Stimulated activated CD4-positive, alpha-beta T cell treated with anti-CD3 and anti-CD28 coated beads, Interleukin-12 subunit alpha, Interleukin-12 subunit beta, amount 100 ng/mL, for 48 hours (primary cell): ENCODE data around the gene RXRA.
A peak's percentile ranks its signal among the peaks of the same experiment; 100 is the strongest.

Experiments used
- DNase-seq, 3 donors: peaks; one replicate each; pipeline ENCODE4 v3.0.0-alpha.2; 2020; ENCODE audit warnings: low read depth in 2 of 3, low spot score in 1 of 3

Gene RXRA

DNA sequence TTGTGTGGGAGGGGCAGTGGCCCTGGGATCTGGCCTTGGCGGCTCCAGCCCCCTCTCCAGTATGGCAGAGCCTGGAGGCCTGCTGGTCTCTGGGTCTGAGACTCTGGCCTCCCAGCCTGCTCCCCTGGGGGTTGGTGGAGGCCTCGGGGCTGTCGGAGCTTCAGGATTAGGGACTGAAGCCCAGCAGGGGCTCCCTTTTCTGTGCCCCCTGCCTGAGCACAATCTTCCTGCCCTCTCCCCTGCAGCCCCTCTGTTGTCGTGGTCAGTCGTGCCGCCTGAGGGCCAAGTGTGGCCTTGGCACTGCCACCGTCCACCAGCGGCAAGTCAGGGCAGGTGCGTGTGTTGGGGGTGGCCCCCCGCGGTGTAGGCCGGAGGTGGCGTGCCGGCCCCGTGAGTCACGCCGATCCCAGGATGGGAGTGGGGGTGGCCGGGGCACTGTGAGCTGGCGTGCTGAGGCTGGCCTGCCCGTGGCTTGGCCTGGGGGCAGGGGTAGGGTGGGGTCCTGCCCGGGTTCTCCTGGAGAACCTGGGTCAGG is 53.6 kb downstream of the RXRA start:
- no peak for DNase-seq

DNA sequence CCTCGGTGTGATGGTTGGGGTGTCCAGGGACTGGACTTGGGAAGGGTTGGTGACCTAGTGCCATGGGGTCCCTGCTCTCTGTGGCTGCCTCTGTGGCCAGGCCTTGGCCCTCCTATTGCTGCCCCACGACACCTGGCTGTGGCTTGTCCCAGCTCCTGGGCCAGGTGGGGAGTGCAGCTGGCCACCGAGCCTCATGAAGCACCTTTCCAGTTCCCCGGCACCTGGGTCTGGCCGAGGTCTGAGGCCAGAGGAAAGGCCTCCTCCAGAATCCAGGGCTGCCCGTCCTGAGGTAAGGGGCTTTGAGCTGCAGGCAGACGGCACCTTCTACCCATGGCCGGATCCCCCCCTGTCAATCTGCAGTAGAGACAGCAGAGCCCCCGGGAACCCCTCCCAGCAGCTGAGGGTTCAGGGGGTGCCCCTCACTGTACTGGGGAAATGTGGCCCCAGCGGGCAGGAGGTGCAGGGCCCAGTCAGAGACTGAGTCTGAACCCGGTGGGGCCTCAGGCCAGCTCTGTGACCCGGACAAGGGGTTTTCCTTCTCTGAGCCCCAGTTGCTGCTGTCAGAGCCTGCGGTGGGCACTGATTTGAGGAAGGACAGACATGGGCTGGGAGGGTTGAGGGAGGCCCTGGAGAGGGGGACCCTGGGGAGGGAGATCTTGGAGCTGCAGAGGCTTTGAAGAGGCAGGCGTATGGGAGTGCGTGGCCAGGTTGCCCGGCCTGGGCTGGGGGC is 54.5 kb downstream of the RXRA start:
- DNase-seq, result no peak

DNA sequence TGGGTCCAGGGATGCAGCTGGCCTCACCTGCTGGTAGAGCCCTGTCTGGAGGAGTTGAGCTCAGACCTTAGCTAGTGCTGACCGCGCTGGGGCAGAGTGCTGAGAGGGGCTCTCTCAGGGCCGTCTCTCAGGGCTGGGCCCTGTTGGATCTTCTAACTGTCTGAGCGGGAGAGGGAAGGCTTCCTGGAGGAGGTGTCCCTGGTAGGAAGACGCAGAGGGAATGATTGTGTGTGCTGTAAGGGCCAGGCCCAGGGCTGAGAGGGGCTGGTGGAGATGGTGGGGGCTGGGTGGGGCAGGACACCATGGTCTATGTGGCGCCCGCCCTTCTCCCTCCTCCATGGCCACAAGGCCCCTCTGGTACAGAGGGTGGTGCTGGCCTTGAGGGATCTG is 55.0 kb downstream of the RXRA start:
- DNase-seq, result no peak

DNA sequence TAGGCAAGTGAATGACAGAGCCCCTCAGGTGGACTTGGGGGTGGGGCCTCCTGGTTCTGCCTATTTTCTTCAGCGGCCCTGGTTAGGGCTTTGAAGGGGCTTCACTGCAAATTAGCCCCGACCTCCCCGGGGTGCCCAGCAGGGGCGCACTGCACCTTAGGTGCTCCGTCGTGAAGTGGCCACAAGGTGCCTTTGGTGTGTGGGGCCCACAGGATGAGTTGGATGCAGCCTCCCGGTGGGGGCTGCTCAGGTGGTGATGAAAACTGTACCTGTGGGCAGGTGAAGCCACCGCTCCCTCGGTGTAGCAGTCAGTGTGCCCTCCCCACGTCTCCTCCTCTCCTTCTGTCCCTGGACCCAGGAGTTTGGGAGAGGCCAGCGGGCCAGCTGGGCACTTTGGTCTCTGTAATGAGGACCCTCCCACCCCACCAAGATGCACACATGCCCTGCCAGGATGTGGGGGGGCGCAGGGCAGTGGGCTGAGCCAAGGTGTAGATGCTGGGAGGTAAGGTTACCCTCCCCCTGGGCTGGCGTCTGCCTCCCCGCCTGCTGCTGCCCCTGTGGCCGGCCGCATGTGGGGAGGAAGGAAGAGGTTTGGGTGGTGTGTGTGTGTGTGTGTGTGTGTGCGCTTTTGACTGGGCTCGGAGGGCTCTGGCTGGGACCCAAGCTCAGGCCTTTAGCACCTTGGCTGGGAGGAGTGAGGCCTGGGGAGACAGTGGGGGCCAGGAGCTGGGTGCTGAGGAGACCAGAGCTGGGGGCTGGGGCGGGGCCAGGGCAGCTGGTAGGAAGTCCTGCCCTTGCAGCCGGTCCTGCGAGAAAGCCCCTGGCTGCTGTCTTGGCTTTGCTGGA is 55.6 kb downstream of the RXRA start:
- no peak for DNase-seq

DNA sequence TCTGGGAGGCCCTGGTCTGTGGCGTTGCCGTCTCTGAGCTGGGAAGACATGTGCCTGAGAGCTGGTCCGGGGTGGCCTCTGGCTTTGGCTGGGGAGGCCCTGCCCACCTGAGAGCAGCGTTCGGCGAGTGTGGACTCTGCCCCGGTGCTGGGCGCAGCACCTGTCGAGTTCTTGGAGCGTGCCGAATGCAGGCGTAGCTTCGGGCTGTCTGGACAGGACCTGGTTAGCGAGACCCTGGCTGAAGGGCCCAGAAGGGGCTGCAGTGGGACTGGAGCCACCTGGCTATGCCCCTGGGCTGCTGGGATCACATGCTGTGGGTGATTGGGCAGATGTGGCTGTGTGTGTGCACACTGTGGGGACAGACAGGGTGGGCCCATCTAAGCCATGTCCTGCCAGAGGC is 56.5 kb downstream of the RXRA start:
- no peak for DNase-seq

DNA sequence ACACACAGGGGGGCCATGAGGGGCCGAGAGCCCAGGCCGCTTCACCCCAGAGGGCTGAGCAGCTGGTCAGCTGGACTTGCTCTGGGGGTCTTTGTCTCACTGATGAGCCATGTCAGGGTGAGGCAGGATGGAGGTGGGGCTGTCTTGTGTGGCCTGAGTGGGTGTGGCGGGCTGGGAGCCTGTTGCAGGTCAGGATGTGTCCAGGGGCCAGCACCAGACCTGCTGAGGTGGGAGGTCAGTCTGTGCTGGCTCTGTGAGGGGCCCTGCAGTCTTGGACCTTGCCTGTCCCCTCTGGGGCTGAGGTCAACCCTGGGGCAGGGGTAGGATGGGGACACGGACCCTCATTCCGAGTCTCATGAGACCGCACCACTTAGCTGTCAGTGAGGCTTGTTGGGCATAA is 56.9 kb downstream of the RXRA start:
- no peak for DNase-seq

DNA sequence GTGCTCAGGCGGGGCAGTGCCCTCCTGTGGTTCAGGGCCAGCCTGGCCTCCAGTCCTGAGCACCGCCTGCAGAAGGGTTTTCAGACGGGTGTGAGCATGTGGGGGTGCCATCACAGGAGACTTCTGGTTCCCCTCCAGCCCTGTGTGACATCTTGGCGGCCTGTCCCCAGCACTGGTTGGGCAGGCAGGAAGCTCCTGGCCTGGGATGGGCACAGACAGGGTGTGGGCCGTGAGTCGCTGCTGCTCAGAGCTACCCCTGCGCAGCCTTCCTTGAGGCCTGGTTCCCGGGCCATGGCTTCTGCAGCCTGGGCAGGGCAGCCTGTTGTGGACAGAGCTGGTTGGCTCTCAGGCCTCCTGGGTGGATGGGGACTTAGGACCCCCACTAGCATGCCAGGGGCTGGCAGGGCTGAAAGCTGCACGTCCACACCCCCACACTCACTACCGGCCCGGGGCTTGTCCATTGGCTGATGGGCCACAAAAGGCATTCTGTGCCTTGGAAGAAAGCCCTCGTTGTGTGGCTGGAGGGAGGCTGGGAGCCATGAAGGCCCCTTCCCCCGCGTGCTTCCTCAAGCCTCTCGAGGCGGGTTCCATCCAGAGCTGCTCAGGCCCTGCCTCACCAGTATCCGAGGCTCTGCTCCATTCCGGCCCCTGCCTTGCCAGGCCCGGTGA is 58.7 kb downstream of the RXRA start:
- no peak for DNase-seq

DNA sequence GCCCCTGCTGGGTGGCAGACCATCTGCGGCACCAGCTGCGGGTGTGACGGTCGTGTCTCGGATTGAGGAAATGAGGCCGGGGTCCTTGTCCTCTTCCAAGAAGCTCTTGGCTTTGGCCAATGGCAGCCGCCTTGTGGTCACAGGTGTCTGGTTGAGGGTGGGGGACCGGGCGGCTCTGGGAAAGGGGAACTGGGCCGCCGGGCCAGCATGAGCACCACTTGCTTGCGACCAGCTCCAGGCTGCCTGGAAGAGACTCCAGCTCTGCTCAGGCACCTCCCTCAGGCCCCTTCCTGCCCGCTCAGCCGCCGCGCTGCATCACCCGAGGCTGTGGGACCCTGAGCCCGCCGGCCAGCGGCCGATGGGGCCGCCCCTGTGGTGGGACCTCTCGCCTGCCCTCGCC is 59.7 kb downstream of the RXRA start:
- no peak for DNase-seq

DNA sequence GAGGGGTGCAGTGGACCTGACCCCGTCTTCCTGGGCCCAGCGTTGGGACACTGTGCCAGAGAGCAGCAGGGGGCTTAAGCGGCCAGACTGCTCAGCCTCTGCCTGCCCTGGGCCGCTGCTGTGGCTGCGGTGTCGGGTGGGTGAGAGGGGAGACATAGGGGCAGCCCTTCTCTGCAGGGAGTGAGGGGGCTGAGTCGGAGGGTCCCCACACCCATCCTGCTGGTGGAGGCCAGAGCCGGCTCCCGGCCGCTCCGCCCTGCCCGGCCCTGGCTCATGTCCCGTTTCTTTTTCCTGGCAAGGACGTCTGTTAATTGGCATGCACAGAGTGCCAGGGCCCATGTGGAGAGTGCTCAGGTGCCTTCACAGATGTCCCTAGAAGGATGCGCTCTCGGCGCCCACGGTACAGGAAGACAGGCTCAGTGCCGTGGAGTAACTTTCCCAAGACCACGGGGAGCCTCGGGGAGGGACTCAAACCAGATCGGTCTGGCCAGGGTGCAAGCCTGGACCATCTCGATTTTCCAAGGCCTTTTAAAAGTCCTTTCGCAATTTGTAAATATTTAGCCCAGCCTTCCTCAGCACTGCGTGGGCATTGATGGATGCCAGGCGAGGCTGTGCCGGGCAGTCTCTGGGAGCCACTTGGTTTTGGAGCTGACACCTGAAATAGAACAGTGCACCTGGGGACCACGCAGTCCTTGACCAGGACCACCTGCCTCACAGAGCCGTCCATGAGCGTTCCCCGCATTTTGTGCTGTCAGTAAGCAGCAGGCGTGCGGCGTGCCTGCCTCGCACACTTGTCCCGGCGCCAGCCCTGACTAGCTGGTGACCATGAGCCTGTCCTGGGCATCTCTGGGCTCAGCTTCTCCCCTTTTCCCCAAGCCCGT is 60.9 kb downstream of the RXRA start:
- no peak for DNase-seq

DNA sequence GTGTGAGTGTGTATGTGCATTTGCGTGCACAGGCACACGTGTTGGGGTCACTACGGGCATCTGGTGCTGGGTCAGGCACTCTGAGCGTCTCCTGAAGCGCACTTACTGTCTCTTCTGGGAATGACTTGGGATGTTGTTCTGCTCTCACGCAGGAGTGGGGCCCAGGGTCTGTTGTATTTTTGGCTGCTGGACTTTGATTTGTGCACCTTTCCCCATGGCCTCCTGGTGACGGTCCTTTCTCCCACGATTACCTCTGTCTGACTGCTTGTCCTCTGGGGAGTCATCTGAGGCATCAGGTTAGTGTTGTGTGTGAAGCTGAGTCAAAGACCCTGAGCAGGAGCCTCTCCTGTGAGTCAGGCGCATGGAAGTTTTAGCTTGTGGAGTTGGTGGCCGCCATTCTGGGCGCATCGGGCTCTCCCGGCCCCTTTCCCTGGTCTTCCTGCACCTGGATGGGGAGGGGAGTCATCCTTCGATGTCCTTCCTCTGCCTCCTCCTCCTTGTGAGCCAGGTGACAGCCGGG is 62.1 kb downstream of the RXRA start:
- DNase-seq, result no peak

DNA sequence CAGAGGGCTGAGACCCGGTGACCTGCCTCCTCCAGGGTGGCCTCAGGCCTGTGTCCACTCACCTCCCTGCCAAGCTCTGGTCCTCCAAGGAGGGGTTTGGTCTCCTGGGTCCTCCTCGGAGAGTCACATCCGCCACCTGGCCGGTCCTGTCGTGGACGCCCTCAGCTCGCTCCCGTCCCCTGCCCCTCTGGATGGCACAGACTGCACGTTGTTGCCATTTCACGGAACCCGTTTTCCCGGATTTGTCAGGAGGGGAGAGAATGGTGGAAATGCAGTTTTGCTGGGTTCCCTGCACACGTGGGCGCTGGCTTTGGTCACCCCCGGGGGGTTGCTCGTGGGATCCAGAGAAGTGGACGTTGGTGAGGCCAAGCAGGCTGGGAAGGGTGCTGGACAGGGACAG is 62.7 kb downstream of the RXRA start:
- DNase-seq, result no peak

DNA sequence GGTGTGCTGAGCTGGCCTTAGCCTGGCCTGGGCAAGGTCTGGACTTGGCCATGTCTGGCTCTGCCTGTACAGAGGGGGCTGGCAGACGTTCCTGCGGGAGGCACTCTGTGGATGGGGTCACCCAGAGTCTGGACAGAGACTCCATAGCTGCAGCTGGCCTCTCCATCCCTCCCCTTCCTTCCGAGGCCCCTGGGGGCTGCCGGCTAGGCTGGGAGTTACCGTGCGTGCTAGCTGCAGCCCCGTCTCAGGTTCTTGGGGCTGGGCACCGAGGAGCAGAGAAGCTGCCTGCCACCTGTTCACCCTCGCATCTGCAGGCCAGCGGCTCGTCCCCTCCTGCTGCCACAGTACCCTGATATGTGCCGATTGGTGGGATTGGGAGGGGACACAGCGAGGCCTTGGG is 63.4 kb downstream of the RXRA start:
- DNase-seq, result no peak

DNA sequence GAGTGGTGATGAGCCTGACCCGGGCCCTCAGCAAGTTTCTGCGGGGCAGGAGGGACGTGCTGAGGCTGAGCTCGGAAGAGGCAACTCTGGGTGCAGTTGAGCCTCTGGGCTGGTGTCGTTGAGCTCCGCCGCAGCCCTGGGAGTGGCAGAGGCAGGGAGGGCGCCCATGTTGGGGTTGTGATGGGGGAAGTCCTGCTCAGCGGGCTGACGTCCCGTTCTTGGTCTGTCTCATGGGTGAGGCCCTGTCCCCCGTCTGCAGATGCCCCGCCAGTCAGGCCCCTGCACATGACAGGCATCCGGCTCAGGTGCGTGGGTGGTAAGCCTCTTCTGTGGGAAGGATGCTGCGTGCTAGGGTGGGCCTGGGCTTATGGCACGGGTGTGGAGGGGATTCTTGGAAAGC is 64.3 kb downstream of the RXRA start:
- peak; percentile 69 to 77 (median 75) for DNase-seq

DNA sequence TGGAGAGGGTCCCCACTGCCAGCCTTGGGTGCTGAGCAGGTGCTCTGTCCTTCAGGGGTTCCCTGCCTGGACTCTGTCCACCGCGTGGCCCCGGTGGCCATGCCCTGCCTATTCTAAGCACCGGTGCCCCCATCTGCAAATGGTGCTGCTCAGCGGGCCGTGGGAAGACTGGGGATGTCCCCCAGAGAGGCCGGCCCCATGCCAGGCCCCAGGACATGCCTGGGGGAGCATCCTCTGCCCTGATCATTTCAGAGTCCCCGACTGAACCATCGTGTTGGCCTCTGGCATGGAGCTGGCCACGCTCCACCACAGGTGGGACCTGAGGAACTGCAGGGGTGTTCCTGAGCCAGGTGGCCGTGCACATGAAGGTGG is 64.7 kb downstream of the RXRA start:
- no peak for DNase-seq

DNA sequence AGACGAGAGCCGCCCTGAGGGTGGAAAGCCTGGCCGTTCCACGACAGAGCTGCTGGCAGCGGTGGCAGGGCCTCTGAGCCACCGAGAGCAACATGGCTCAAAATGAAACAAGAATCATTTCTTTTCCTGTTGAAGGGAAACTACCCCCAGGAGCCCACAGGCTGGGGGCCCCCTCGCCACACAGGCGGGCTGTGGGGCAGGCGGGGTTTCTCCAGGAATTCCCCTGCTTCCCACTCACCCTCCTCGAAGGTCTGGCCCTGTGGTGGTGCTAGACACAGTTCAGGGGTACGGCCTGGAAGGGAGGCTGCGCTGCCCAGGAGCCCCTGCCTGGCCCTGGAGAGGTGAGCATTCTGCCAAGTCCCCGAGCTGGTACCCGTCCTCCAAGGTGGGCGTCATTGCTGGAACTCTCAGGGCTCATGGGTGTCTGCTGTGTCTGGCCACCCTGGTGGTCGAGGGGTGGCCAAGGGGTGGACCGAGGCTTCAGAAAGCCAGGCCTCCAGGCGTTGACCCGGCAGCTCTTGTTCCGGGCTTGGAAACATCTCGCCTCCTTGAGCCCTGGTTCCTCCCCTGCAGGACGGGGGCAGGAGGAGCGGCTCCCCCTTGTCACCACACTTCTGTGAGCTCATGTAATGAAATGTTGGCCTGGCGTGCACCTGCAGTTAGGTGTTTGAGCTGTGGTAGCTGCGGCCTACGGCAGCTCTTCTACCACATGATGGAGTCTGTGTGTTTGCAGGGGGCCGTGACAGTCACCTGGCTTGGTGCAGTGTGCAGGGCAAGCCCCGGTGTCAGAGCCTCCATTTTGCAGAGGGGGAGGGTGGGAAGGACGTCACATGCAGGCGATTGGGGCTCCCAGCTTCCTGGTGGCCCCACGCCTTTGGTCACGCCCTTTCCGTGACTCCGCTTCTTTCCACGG is 65.3 kb downstream of the RXRA start:
- peak; percentile 61 to 77 (median 73) for DNase-seq

DNA sequence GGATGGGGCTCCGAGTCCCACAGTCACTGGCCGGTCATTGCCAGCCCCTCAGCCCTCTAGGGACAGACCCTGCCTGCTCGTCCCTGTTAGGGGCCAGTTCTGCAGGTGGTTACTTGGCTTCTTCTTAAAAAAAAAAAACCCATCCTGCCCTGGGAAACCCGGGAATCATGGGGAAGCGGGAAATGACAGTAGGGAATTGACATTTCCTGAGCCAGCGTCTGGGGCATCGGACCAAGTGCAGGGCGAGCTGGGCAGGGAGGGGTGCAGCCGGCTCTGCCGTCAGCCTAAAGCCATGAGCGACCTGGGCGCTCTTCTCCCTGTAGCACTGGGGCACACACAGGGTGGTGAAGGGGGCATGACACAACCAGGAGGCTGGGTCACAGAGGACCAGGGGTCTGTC is 66.6 kb downstream of the RXRA start:
- DNase-seq, result no peak

DNA sequence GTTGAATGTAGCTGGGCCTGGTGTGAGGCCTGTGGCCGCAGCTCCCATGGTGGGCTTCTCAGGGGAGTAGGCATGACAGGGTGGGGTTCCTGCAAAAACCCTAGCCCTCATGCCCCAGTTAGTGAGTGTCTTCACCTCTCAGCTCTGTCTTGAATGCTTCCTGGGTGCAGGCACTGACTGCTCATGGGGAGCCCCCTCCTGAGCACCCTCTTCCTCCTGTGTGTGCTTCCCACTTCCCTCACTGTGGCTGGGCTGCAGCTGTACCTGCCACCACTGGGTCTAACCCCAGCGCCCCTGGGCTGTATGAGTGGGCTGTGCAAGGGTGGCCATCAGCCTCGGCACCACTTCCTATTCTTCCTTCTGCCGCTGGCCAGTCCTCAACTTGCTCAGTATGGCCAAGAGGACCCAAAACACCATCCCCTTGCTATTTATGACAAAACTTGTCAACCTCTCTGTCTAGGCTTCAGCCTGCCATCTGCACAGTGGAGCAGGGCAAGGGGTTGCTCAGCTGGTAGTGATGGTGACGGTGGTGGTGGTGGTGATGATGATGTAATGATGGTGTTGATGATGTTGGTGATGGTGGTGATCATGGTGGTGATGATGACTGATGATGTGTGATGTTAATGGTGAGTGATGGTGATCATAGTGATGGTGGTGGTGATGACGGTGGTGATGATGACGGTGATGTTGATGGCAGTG is 67.5 kb downstream of the RXRA start:
- no peak for DNase-seq

DNA sequence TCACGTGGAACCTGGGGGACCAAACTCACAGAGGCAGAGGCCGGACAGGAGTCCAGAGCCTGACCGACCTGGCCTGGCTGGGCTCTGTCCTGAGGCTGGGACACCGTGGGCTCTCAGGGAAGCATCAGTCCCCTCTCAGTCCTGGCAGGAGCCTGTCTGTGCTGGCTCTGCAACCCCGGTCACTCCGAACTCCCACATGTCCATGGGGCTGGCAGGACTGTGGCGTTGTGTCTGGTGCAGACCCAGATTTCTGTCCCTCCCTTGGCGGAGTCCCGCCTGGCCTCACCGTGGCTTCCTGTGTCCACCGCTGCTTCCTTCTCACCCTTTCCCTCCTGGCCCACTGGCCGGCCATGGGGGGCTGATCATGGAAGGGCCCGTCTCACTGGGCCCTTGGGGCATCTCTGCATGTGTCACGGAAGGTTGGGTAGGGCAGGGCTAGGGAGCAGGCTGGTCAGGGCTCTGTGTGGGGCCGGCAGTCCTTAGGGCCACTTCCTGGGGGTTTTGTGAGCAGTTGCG is 68.8 kb downstream of the RXRA start:
- DNase-seq, result no peak

DNA sequence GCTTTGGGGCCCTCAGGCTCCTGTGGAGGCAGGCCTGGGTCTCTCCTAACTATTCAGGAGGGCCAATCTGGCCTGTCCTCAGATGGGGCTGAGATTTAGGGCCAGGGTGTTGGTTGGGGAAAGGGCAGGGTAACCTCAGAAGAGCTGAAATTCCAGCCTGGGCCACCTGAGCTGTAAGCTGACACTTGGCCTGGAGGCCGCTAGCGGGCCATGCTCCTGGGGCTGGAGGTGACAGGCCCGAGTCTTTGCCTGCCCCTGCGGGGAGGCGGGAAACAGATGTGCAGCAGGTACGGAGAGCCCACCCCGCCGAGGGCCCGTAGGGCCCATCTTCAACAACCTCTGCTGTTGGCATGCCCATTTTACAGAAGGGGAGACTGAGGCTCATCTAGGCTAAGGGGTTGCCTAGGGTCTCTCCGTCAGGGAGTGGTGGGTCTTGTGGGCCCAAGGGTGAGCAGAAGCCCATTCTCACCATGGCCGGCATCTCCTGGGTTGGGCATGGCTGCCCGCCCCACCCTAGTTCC is 69.5 kb downstream of the RXRA start:
- DNase-seq, result no peak
